ENCODE measurements around the gene ATL2.

The ATL2 gene

GRCh38 chr2:38398739-38399138, 21.7 kb upstream of the ATL2 start:
- TF ChIP-seq TEAD4 (IDR thresholded peaks at IDR 0.05) = no peak
- no peak for TF ChIP-seq ZBTB7A (IDR thresholded peaks at IDR 0.05; ENCODE audit: low read depth)
- TF ChIP-seq EP300 (IDR thresholded peaks at IDR 0.05; ENCODE audit: borderline replicate concordance) = no peak
- TF ChIP-seq MAX (IDR thresholded peaks at IDR 0.05) = no peak
- no peak for TF ChIP-seq EGR1 (IDR thresholded peaks at IDR 0.05)
- TF ChIP-seq NFIC (IDR thresholded peaks at IDR 0.05) = no peak
- no peak for TF ChIP-seq TCF12 (IDR thresholded peaks at IDR 0.05; ENCODE audit: low read depth)
- TF ChIP-seq CEBPB (IDR thresholded peaks at IDR 0.05) = no peak
- TF ChIP-seq CREB1 (IDR thresholded peaks at IDR 0.05; ENCODE audit: low read depth) = no peak
- no peak for TF ChIP-seq FOXM1 (IDR thresholded peaks at IDR 0.05; ENCODE audit: borderline replicate concordance, low read depth)
- no peak for TF ChIP-seq REST (IDR thresholded peaks at IDR 0.05; ENCODE audit: low read depth)
- TF ChIP-seq USF1 (IDR thresholded peaks at IDR 0.05) = no peak
- TF ChIP-seq YY1 (IDR thresholded peaks at IDR 0.05; ENCODE audit: low read depth) = no peak

GRCh38 chr2:38394903-38395341, 17.8 kb upstream of the ATL2 start:
- TF ChIP-seq REST (IDR thresholded peaks at IDR 0.05; ENCODE audit: low read depth) = no peak
- peak; percentile 41; the same call in 1 of the 2 replicates for TF ChIP-seq FOXM1 (IDR thresholded peaks at IDR 0.05; ENCODE audit: borderline replicate concordance, low read depth)

- TF ChIP-seq FOXM1 (IDR thresholded peaks at IDR 0.05; ENCODE audit: borderline replicate concordance, low read depth) = no peak
- TF ChIP-seq RAD21 (IDR thresholded peaks at IDR 0.05; ENCODE audit: low read depth) = no peak
- no peak for TF ChIP-seq EGR1 (IDR thresholded peaks at IDR 0.05)
- TF ChIP-seq TEAD4 (IDR thresholded peaks at IDR 0.05) = no peak
- TF ChIP-seq CEBPB (IDR thresholded peaks at IDR 0.05) = no peak
- no peak for TF ChIP-seq USF1 (IDR thresholded peaks at IDR 0.05)
- TF ChIP-seq ZBTB7A (IDR thresholded peaks at IDR 0.05; ENCODE audit: low read depth) = no peak
- TF ChIP-seq EP300 (IDR thresholded peaks at IDR 0.05; ENCODE audit: borderline replicate concordance) = no peak
- no peak for TF ChIP-seq REST (IDR thresholded peaks at IDR 0.05; ENCODE audit: low read depth)
Observed at GRCh38 chr2:38394041-38394440, 17.0 kb upstream of the ATL2 start.

GRCh38 chr2:38390947-38391346, 13.9 kb upstream of the ATL2 start:
- no peak for TF ChIP-seq NFIC (IDR thresholded peaks at IDR 0.05)
- no peak for TF ChIP-seq FOXM1 (IDR thresholded peaks at IDR 0.05; ENCODE audit: borderline replicate concordance, low read depth)
- no peak for TF ChIP-seq YY1 (IDR thresholded peaks at IDR 0.05; ENCODE audit: low read depth)
- TF ChIP-seq ZBTB7A (IDR thresholded peaks at IDR 0.05; ENCODE audit: low read depth) = no peak
- no peak for TF ChIP-seq REST (IDR thresholded peaks at IDR 0.05; ENCODE audit: low read depth)
- no peak for TF ChIP-seq USF1 (IDR thresholded peaks at IDR 0.05)
- no peak for TF ChIP-seq MAX (IDR thresholded peaks at IDR 0.05)
- TF ChIP-seq CREB1 (IDR thresholded peaks at IDR 0.05; ENCODE audit: low read depth) = no peak
- no peak for TF ChIP-seq CEBPB (IDR thresholded peaks at IDR 0.05)
- TF ChIP-seq EP300 (IDR thresholded peaks at IDR 0.05; ENCODE audit: borderline replicate concordance) = no peak
- TF ChIP-seq RAD21 (IDR thresholded peaks at IDR 0.05; ENCODE audit: low read depth) = no peak
- TF ChIP-seq TCF12 (IDR thresholded peaks at IDR 0.05; ENCODE audit: low read depth) = no peak
- TF ChIP-seq EGR1 (IDR thresholded peaks at IDR 0.05) = no peak
- TF ChIP-seq TAF1 (IDR thresholded peaks at IDR 0.05; ENCODE audit: low read depth) = no peak
- no peak for TF ChIP-seq TEAD4 (IDR thresholded peaks at IDR 0.05)
